ENCODE measurements around the gene IRGC.
A peak's percentile ranks its signal among the peaks of the same experiment; 100 is the strongest.

Gene IRGC

GRCh38 chr19:43691755-43692154 lies 24.1 kb upstream of the IRGC start:
- no peak for DNase-seq

- DNase-seq, result no peak
Observed at GRCh38 chr19:43692385-43692784, 23.5 kb upstream of the IRGC start.

GRCh38 chr19:43692877-43693276 lies 23.0 kb upstream of the IRGC start:
- no peak for DNase-seq

GRCh38 chr19:43694553-43694952 lies 21.3 kb upstream of the IRGC start:
- no peak for DNase-seq

- DNase-seq, result no peak
Observed at GRCh38 chr19:43695985-43696704, 19.7 kb upstream of the IRGC start.

- DNase-seq, result no peak
Observed at GRCh38 chr19:43697295-43697694, 18.6 kb upstream of the IRGC start.

GRCh38 chr19:43699506-43700394 lies 16.1 kb upstream of the IRGC start:
- no peak for DNase-seq

GRCh38 chr19:43700395-43701000 lies 15.4 kb upstream of the IRGC start:
- peak in 1 of 2 donors; percentile 6 for DNase-seq

- DNase-seq, result no peak
Observed at GRCh38 chr19:43704002-43704705, 11.7 kb upstream of the IRGC start.

- no peak for DNase-seq
Observed at GRCh38 chr19:43705729-43706128, 10.1 kb upstream of the IRGC start.

- DNase-seq, result no peak
Observed at GRCh38 chr19:43707158-43707712, 8.6 kb upstream of the IRGC start.

- no peak for DNase-seq
Observed at GRCh38 chr19:43708716-43709115, 7.2 kb upstream of the IRGC start.

GRCh38 chr19:43711751-43712355 lies 4.0 kb upstream of the IRGC start:
- no peak for DNase-seq

- no peak for DNase-seq
Observed at GRCh38 chr19:43713208-43713607, 2.7 kb upstream of the IRGC start.

GRCh38 chr19:43718627-43719377 lies 2.9 kb downstream of the IRGC start:
- DNase-seq, result no peak

- no peak for DNase-seq
Observed at GRCh38 chr19:43719378-43719868, 3.5 kb downstream of the IRGC start.

GRCh38 chr19:43719918-43720317 lies 4.0 kb downstream of the IRGC start:
- DNase-seq, result no peak

- no peak for DNase-seq
Observed at GRCh38 chr19:43720936-43721335, 5.1 kb downstream of the IRGC start.

- DNase-seq, result no peak
Observed at GRCh38 chr19:43721469-43722048, 5.7 kb downstream of the IRGC start.

GRCh38 chr19:43723588-43723987 lies 7.7 kb downstream of the IRGC start:
- no peak for DNase-seq

GRCh38 chr19:43724896-43725295 lies 9.0 kb downstream of the IRGC start:
- no peak for DNase-seq

Data from activated CD4-positive, alpha-beta T cell treated with anti-CD3 and anti-CD28 coated beads for 4 hours (primary cell).